GM12865 (cell line): Measurements from ENCODE around the gene PRDM16.

Experiments used
- DNase-seq: peaks from one replicate; pipeline ENCODE4 v3.0.0; 2010; ENCODE audit warnings: low read depth
- H3K4me3 ChIP-seq: 2 replicates; pipeline ENCODE4 v1.5.1; 2011; ENCODE audit warnings: mild to moderate bottlenecking, low read depth, low read length, control low read depth
- CTCF ChIP-seq: IDR thresholded peaks from 2 replicates; pipeline ENCODE4 v1.5.1; 2011; ENCODE audit warnings: low read length, control low read depth, low read depth, inconsistent platforms; ENCODE audit not compliant: insufficient read depth; ENCODE audit errors: missing control alignments

PRDM16 gene

GRCh38 chr1:3345792-3346191 lies 276.8 kb downstream of the PRDM16 start:
- DNase-seq: no peak
- no peak for TF ChIP-seq CTCF
- H3K4me3 ChIP-seq: no peak overlapping the region

DNA sequence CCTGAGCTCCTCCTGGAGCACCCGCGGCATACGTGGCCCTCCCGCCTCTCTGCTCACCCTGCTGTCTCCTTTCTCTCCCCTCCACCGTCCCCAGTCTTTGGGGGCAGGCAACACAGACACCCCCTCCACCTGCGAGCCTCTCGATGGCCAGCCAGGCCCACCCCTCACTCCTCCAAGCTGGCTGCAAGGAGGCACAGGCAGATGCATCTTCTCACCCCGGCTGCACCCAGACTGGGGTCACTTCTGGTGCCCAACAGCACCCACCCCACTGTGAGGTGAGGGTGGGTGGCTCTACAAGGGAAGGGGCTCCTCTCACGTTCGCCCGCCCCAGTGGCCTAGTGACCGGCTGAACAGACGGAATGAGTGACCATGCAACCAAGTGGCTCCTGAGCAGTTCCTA lies 277.5 kb downstream of the PRDM16 start:
- TF ChIP-seq CTCF: no peak
- no peak for DNase-seq

DNA sequence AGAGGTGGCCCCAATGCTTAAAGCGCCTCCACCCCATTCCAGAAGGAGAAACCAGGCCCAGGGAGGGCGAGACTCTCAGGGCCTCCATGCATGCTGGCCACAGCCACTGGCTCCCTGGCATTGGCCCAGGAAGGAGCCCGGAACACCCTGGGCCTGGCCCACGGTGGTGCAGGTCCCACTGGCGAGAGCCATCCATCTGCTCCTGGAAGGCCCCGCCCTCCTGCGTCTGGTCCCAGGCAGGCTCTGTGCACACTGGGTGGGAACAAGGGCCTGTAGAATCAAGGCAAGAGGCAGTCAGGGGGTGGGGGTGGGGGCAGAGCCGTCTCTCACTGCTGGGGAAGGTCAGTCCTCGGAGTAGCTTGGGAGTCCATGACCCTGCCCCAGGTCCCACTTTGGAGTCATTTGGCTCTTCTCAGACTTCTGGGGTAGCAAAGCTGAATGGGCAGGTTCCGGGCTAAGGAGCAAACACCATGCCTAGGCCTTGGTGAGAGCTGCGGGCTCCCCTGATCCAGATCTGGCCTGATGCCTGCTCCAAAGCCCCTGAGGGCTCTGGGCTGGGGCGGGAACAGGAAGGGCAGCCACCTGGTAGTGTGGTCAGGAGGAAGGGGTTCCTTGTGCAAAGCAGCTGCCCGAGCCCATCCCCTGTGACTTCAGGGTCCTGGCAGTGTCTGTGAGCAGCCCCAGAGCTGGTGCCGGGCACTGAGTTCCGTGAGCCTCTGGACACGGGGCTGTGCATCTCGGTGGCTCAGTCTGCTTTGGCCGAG lies 278.4 kb downstream of the PRDM16 start:
- TF ChIP-seq CTCF: no peak
- no peak overlapping the region for H3K4me3 ChIP-seq
- no peak for DNase-seq

More for the DNA sequence above, 277.5 kb downstream of the PRDM16 start:
- H3K4me3 ChIP-seq: no peak overlapping the region

GRCh38 chr1:3348196-3348865 lies 279.3 kb downstream of the PRDM16 start:
- no peak for DNase-seq
- no peak for TF ChIP-seq CTCF
- H3K4me3 ChIP-seq: no peak overlapping the region

- TF ChIP-seq CTCF: no peak
- no peak overlapping the region for H3K4me3 ChIP-seq
- no peak for DNase-seq
Observed at GRCh38 chr1:3349161-3349967, 280.4 kb downstream of the PRDM16 start.

DNA sequence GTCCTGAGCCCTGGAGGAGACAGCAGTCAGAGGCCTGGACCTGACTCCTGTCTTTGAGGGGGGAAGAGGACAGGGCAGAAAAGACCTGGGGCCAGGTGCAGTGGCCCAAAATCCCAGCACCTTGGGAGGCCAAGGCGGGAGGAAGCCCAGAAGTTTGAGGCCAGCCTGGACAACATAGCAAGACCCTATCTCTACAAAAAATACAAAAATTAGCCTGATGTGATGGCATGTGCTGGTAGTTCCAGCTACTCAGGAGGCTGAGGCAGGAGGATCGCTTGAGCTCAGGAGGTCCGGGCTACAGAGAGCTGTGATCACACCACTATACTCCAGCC lies 280.9 kb downstream of the PRDM16 start:
- no peak for DNase-seq
- H3K4me3 ChIP-seq: no peak overlapping the region
- TF ChIP-seq CTCF: no peak
